Erythroblast (primary cell): ENCODE measurements around the gene MEI1.

Experiments used
- GATA1 ChIP-seq: IDR thresholded peaks from 2 replicates; pipeline ENCODE4 v1.6.1; 2011; ENCODE audit warnings: low read depth, mild to moderate bottlenecking, control low read depth, low read length, moderate library complexity
- POLR2A ChIP-seq: IDR thresholded peaks from 2 replicates; pipeline ENCODE4 v1.6.1; 2011; ENCODE audit warnings: mild to moderate bottlenecking, low read length

GRCh38 chr22:41827671-41828070 lies 128.4 kb downstream of the MEI1 start:
- TF ChIP-seq POLR2A = no peak
- no peak for TF ChIP-seq GATA1
